Keratinocyte (primary cell): Measurements from ENCODE around the gene FZR1.
"Not testable (repeated sequence)": the region's sequence is repeated elsewhere in the genome, so short reads cannot be mapped to it uniquely, and the experiment has no call there.

Experiments
- EZH2 ChIP-seq: IDR thresholded peaks from one replicate; pipeline ENCODE4 v1.6.1; 2012; ENCODE audit warnings: inconsistent platforms, mild to moderate bottlenecking, low read length, moderate library complexity
- TF ChIP-seq, protein P1 (sequence below), 3 experiments: IDR thresholded peaks in 1 of 3; conservative IDR thresholded peaks in 1 of 3; optimal IDR thresholded peaks in 1 of 3; 2 replicates in 2 of 3; 3 replicates in 1 of 3; pipeline versions ENCODE3 to v1.5.1; 2011; ENCODE audit warnings: low read length in 3 of 3, mild to moderate bottlenecking in 3 of 3, moderate library complexity in 2 of 3, control low read depth in 1 of 3, inconsistent platforms in 1 of 3; ENCODE audit not compliant: insufficient read depth in 2 of 3; ENCODE audit errors: extremely low read depth in 1 of 3

DNA sequence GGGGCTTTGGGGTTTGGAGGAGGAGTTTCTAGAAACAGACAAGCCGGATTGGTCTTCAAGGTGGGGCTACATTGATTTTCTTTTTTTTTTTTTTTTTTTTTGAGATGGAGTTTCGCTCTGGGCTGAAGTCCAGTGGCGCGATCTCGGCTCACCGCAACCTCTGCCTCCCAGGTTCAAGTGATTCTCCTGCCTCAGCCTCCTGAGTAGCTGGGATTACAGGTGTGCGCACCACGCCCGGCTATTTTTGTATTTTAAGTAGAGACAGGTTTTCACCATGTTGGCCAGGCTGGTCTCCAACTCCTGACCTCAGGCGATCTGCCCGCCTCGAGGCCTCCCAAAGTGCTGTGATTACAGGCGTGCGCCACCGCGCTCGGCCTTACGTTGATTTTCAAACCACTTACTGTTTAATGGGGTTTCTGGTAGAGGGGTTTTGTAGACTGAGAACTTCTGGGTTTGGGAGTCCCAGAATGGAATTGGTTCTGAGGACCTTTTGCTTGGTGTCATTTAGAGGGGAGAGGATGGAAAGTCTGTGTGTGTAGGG, 2.1 kb downstream of the FZR1 start:
- not testable (repeated sequence) for TF ChIP-seq EZH2
- TF ChIP-seq, protein P1, sequence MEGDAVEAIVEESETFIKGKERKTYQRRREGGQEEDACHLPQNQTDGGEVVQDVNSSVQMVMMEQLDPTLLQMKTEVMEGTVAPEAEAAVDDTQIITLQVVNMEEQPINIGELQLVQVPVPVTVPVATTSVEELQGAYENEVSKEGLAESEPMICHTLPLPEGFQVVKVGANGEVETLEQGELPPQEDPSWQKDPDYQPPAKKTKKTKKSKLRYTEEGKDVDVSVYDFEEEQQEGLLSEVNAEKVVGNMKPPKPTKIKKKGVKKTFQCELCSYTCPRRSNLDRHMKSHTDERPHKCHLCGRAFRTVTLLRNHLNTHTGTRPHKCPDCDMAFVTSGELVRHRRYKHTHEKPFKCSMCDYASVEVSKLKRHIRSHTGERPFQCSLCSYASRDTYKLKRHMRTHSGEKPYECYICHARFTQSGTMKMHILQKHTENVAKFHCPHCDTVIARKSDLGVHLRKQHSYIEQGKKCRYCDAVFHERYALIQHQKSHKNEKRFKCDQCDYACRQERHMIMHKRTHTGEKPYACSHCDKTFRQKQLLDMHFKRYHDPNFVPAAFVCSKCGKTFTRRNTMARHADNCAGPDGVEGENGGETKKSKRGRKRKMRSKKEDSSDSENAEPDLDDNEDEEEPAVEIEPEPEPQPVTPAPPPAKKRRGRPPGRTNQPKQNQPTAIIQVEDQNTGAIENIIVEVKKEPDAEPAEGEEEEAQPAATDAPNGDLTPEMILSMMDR (optimal IDR thresholded peaks at IDR 0.05 in 1 of 3, IDR thresholded peaks at IDR 0.05 in 1 of 3, conservative IDR thresholded peaks at IDR 0.05 in 1 of 3; ENCODE audit: extremely low read depth in 1 of 3, insufficient read depth in 2 of 3, low read length in 3 of 3), result not testable (repeated sequence)
